Epithelial cell of proximal tubule (primary cell): ENCODE results near the gene ZNF79. TPM values are rescaled to one million over a fixed set of nuclear protein-coding genes. Genes with fewer than 3 reads are reported as not detected.

Experiments used
- DNase-seq: peaks from one replicate; pipeline ENCODE4 v3.0.0-alpha.2; 2011; ENCODE audit warnings: low read depth
- H3K4me3 ChIP-seq: 2 replicates; pipeline ENCODE4 v1.5.1; 2011; ENCODE audit warnings: low read depth, mild to moderate bottlenecking, low read length
- CTCF ChIP-seq: conservative IDR thresholded peaks from 2 replicates; pipeline ENCODE4 v1.5.1; 2012; ENCODE audit warnings: low read depth, mild to moderate bottlenecking, low read length
- total RNA-seq: library from RNA; depleted of rRNA; stranded (reverse); fragments of >200 nt; gene quantifications from 2 replicates; pipeline ENCODE4 v1.2.3, GENCODE V29; 2015

Gene ZNF79
- total RNA-seq, 1 donor from 2014 or later: 7.4 TPM

- peak overlapping the region; percentile 76 for H3K4me3 ChIP-seq
- DNase-seq: no peak
- TF ChIP-seq CTCF: peak; percentile 59
Observed at GRCh38 chr9:127397646-127398274, 26.4 kb upstream of the ZNF79 start.

GRCh38 chr9:127398275-127398647 lies 25.9 kb upstream of the ZNF79 start:
- no peak for TF ChIP-seq CTCF
- peak overlapping the region; percentile 76 for H3K4me3 ChIP-seq
- no peak for DNase-seq

GRCh38 chr9:127398715-127399400 lies 25.3 kb upstream of the ZNF79 start:
- DNase-seq: no peak
- H3K4me3 ChIP-seq: no peak overlapping the region
- no peak for TF ChIP-seq CTCF

- DNase-seq: no peak
- TF ChIP-seq CTCF: no peak
- H3K4me3 ChIP-seq: no peak overlapping the region
Observed at GRCh38 chr9:127399736-127400269, 24.4 kb upstream of the ZNF79 start.

GRCh38 chr9:127402401-127403090 lies 21.6 kb upstream of the ZNF79 start:
- H3K4me3 ChIP-seq: no peak overlapping the region
- DNase-seq: no peak
- TF ChIP-seq CTCF: no peak

GRCh38 chr9:127403507-127404192 lies 20.5 kb upstream of the ZNF79 start:
- no peak overlapping the region for H3K4me3 ChIP-seq
- no peak for TF ChIP-seq CTCF
- no peak for DNase-seq
